ENCODE measurements around the gene MBP.
A peak's percentile ranks its signal among the peaks of the same experiment; 100 is the strongest.

- TF ChIP-seq, protein P1, sequence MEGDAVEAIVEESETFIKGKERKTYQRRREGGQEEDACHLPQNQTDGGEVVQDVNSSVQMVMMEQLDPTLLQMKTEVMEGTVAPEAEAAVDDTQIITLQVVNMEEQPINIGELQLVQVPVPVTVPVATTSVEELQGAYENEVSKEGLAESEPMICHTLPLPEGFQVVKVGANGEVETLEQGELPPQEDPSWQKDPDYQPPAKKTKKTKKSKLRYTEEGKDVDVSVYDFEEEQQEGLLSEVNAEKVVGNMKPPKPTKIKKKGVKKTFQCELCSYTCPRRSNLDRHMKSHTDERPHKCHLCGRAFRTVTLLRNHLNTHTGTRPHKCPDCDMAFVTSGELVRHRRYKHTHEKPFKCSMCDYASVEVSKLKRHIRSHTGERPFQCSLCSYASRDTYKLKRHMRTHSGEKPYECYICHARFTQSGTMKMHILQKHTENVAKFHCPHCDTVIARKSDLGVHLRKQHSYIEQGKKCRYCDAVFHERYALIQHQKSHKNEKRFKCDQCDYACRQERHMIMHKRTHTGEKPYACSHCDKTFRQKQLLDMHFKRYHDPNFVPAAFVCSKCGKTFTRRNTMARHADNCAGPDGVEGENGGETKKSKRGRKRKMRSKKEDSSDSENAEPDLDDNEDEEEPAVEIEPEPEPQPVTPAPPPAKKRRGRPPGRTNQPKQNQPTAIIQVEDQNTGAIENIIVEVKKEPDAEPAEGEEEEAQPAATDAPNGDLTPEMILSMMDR (IDR thresholded peaks at IDR 0.05): peak in 3 of 4 experiments; percentile 79 to 92 (median 82)
- TF ChIP-seq POLR2A (IDR thresholded peaks at IDR 0.05) (no peak), POLR2AphosphoS5 (IDR thresholded peaks at IDR 0.05) (no peak), EP300 (IDR thresholded peaks at IDR 0.05) (no peak)
These were observed 149.6 kb downstream of the MBP start for GRCh38 chr18:76982841-76983583.
